NCI-H2196 (cell line): ENCODE results near the gene SNTA1.
"Not testable (repeated sequence)": the region's sequence is repeated elsewhere in the genome, so short reads cannot be mapped to it uniquely, and the experiment has no call there.

Source experiments
- DNase-seq: peaks from one replicate; lab custom pipeline; 2025; ENCODE audit not compliant: unreplicated experiment; lab: John Stamatoyannopoulos, UW

Gene SNTA1

DNA sequence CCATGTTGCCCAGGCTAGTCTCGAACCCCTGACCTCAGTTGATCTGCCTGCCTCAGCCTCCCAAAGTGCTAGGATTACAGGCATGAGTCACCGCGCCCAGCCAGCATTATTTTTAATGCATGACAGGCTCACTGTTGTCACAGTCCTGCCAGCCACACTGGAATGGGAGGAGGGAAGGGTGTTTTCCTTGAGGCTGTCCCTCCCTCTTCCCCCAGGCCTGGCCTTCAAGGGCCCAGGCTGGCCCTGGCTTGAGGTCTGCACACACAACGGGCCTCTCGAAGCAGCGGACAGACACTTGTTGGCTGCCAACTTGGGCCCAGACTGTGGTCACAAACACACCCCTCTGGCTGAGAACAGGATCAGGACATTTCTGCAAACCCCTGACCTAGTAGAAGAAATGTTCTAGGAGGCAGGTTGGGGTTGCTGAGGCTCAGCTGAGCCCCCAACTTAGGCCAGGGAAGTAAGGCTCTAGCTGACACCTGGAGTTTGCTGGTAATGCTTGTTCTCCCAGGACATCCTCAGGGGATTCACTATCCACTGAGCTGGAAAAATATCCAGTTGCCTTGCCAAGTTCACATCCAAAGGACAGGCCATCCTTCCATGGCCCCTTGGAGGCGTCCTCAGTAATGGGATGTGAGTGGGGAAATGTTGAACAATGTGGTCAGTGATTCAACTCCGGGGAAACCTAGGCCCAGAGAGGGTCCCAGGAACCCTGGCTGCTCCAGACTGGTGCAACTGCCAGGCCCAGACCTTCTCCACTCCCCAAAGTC lies 9.9 kb downstream of the SNTA1 start:
- DNase-seq, result no peak

DNA sequence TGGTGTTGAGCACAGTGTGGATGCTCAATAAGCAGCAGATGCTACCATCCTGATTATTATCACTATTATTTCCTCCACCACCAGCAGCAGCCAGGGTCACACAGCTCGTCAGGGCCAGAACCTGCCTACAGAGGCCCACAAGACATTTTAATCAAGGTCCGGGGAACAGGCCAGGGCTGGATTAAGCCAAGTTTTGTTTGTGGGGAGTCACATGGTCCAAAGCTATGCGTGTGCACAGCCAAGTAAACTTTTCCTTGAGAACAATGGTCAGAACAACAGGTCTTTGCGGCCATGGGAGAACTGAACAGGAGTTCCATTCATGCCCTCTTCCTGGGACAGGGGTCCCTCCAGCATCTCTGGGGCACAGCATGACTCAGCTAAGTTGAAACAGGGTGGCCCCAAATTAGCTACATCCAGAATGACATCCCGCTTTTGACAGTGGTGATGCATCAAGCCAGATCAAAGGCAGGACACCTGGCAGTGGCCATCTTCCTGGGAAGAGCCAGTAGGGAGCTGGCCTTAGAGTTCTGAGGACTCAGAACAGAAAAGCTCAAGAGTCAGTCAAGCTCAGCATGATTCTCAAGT lies 11.7 kb downstream of the SNTA1 start:
- DNase-seq, result no peak

- DNase-seq, result not testable (repeated sequence)
Observed at GRCh38 chr20:33423875-33424274, 19.7 kb downstream of the SNTA1 start.

DNA sequence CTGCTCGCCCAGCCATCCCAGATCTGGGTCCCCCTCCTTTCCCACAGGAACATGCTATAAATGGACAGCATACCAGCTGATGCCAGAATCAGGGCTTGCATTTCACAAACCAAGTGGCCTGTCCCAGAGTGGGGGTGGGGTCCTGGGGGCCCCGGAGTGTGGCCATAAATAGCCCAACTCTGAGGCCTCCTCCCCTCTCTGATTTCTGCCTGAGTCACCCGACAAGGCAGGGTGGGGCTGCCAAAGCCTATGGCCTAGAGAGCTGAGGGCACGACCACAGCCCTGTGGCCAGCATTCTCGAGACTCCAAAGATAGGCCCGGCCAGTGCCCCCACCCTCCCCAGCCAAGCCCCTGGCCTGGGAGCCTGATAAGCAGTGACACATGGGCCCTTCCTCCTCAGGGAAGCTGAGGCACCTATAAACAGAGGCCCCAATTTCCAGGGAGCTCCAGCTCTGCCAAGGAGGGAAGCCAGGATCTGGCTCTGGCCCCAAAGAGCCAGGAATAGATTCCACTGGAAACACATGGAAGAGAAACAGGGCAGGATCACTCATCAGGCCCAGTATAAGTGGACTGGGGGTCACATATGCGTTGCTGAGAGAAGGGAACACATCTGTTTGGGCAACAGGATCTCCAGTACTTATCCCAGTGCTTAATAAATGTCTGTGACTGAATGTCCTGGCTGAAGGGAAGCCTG lies 20.3 kb downstream of the SNTA1 start:
- DNase-seq, result no peak

- DNase-seq, result no peak
Observed at GRCh38 chr20:33419140-33419974, 24.2 kb downstream of the SNTA1 start.

DNA sequence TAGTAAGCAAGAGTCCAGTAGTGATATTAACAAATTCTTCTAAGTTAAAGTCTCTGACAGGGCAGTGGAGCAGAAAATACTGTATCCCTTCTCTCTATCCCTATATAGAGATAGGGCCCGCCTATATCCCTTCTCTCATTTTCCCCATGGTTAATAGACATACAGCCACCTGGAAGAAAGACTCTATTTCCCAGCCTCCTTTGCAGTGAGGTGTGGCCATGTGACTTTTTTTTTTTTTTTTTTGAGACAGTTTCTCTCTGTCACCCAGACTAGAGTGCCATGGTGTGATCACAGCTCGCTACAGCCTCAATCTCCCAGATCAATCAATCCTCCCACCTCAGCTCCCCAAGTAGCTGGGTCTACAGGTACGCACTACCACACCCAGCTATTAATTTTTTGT lies 25.5 kb downstream of the SNTA1 start:
- DNase-seq, result no peak

GRCh38 chr20:33415948-33416347 lies 27.6 kb downstream of the SNTA1 start:
- DNase-seq, result peak; percentile 29

DNA sequence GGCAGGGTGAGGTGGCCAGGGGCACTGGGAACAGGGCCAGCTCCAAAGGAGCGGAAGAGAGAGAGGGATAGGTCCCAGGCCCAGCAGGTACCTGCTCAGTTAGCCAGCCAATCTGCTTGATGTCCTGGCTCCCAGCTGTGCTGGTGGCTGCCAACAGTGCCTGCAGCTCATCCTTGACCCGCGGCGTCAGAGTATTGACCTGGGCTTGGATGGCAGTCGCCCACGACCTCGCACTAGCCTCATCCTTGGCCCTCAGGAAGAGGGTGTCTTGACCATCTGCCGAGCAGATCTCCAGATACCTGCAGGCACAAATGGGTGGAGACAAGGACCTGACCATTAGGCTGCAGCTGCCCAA lies 31.1 kb downstream of the SNTA1 start:
- DNase-seq, result peak; percentile 72

GRCh38 chr20:33411711-33412483 lies 31.7 kb downstream of the SNTA1 start:
- no peak for DNase-seq

GRCh38 chr20:33411242-33411641 lies 32.3 kb downstream of the SNTA1 start:
- DNase-seq, result no peak

GRCh38 chr20:33410081-33410742 lies 33.4 kb downstream of the SNTA1 start:
- DNase-seq, result no peak

DNA sequence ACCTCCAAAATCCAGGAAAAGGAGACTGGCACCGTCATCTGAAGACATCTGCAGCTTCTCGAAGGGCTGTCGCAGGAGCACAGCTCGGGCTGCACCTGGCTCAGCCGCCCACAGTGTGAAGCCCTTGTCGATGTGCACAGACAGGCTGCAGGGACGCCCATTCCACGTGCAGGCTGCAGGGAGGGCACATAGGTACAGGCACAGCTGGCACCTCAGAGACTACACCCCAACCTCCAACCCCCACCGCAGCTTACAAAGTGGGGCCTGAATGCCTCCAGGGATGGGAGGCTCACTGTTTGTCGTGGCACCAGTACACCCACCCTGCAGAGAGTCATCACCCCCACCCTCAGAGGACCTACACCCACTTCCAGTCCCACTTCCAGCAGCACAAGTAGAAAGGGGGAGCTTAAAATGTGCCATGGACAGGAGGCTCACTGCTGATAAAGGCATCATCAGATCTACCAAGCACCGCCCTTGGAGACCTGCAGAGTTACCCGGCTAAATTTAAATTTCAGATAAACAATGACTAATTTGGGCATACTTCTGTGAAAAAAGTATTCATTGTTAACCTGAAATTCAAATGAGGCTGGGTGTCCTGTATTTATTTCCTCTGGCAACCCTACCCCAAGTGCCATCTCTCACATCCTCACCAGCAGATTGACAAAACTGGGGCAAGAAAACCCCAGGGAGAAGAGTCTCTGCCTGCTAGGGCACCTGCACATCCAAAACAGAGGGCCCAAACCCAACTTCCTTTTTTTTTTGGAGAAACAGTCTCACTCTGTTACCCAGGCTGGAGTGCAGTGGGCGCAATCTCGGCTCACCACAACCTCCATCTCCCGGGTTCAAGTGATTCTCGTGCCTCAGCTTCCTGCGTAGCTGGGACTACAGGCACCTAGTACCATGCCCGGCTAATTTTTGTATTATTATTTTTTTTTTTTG lies 34.6 kb downstream of the SNTA1 start:
- no peak for DNase-seq

DNA sequence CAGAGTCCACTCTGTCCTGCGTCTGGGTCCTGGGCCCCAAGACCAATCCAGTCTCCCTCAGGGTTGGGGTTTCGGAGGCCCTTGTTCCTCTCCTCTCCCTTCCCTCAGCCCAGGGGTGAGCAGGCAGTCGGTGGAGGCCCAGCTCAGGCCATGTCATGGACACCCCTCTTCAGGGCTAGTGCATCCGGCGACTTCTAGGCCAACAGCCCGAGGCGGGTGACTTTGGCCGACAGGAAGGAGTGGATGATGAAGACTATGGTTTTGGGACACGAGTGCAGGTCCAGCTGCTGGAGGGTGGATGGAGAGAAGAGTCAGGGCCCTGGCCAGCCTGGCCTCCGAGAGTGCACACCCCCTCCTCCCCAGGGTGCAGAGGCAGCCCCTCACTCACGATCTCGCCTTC lies 35.2 kb downstream of the SNTA1 start:
- DNase-seq, result no peak

- DNase-seq, result no peak
Observed at GRCh38 chr20:33407796-33408195, 35.8 kb downstream of the SNTA1 start.

GRCh38 chr20:33407251-33407650 lies 36.3 kb downstream of the SNTA1 start:
- no peak for DNase-seq

DNA sequence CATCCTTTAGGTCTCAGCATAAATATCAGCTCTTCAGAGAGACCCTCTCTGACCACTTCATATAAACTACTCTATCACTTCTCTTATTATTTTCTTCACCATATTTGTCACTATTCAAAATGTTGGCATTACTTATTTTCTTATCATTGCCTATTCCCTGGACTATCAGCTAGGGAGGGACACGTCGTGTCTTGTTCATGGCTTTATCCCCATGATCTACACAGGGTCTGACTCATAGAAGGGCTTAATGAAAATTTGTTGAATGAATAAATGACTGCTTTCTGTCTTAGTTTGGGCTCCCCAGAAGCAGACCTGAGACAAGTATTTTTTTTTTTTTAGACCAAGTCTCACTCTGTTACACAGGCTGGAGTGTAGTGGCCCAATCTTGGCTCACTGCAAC lies 39.3 kb downstream of the SNTA1 start:
- DNase-seq, result no peak

DNA sequence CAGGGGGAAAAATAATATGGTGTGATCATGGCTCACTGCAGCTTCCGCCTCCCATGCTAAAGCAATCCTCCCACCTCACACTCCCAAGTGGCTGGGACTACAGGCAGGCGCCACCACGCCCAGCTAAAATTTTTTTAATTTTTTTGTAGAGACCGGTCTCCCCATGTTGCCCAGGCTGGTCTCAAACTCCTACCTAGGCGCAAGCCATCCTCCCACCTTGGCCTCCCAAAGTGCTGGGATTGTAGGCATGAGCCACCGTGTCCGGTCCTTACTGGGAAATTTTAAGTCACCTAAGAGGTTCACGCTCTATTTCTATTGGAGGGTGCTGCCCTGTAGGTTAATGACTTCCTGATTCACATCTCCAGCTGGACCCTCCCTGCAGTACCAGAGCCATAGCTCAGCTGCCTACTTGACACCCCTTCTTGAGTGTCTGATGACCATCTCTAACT lies 41.6 kb downstream of the SNTA1 start:
- no peak for DNase-seq

DNA sequence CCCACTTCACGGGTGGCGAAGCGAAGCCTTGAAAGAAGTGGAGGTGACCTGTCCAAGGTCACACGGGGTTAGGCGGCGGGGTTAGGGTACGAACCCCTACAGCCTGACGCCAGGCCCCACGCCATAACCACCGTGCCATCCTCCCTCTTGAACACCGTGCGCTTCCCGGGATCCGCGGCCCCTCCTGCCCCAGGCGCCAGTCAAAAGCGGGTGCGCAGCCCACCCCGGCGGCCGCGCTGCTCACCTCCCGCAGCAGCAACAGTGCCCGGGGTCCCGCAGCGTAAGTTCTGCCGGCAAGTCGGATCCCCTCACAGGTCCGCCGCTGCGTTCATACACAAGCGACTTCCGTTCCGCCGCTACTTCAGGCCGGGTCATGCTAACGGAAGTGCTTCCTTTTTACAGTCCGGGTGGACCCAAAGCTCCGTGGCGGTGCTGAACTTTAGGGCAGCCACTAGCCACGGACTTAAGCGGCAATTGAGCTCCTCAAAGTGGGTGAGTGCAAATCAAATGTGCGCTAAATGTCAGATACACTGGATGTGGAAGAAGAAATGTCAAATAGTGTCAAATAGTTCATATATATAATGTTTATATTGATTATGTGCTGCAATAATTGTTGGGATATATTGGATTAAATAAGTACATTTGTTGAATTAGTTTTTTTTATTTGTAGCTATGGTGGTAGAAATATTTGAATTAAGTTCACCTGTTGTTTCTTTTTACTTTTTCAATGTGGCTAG lies 42.2 kb downstream of the SNTA1 start, which contains the start of gene CDK5RAP1:
Gene CDK5RAP1 (minus strand): TSS at position 336 of the 737 bp plus-strand sequence. CDS start 4,455 bp downstream, outside the sequence.
- DNase-seq, result peak; percentile 93
